Activated CD4-positive, alpha-beta T cell treated with anti-CD3 and anti-CD28 coated beads for 1 hour (primary cell): ENCODE measurements around the gene SLC4A7.
"Not testable (repeated sequence)": the region's sequence is repeated elsewhere in the genome, so short reads cannot be mapped to it uniquely, and the experiment has no call there.

Experiments
- DNase-seq: peaks from one replicate; pipeline ENCODE4 v3.0.0-alpha.2; 2020

Gene SLC4A7

GRCh38 chr3:27357665-27358258 is 126.4 kb downstream of the SLC4A7 start:
- peak; percentile 15 for DNase-seq

GRCh38 chr3:27356976-27357375 is 127.2 kb downstream of the SLC4A7 start:
- no peak for DNase-seq

- no peak for DNase-seq
Observed at GRCh38 chr3:27354588-27355203, 129.5 kb downstream of the SLC4A7 start.

GRCh38 chr3:27354161-27354560 is 130.0 kb downstream of the SLC4A7 start:
- no peak for DNase-seq

GRCh38 chr3:27353221-27353620 is 131.0 kb downstream of the SLC4A7 start:
- no peak for DNase-seq

- no peak for DNase-seq
Observed at GRCh38 chr3:27352047-27352446, 132.1 kb downstream of the SLC4A7 start.

GRCh38 chr3:27349832-27350231 is 134.4 kb downstream of the SLC4A7 start:
- DNase-seq: no peak

GRCh38 chr3:27345959-27346865 is 138.0 kb downstream of the SLC4A7 start:
- no peak for DNase-seq

GRCh38 chr3:27345493-27345892 is 138.7 kb downstream of the SLC4A7 start:
- no peak for DNase-seq

- DNase-seq: no peak
Observed at GRCh38 chr3:27345045-27345444, 139.1 kb downstream of the SLC4A7 start.

GRCh38 chr3:27344192-27344591 is 140.0 kb downstream of the SLC4A7 start:
- no peak for DNase-seq

GRCh38 chr3:27342267-27342666 is 141.9 kb downstream of the SLC4A7 start:
- DNase-seq: no peak

GRCh38 chr3:27340534-27340933 is 143.7 kb downstream of the SLC4A7 start:
- no peak for DNase-seq

GRCh38 chr3:27335571-27335970 is 148.6 kb downstream of the SLC4A7 start:
- no peak for DNase-seq

GRCh38 chr3:27333843-27334242 is 150.3 kb downstream of the SLC4A7 start:
- DNase-seq: no peak

- DNase-seq: not testable (repeated sequence)
Observed at GRCh38 chr3:27328982-27329762, 155.0 kb downstream of the SLC4A7 start.

- DNase-seq: no peak
Observed at GRCh38 chr3:27326629-27327545, 157.3 kb downstream of the SLC4A7 start.

GRCh38 chr3:27326202-27326601 is 158.0 kb downstream of the SLC4A7 start:
- no peak for DNase-seq

GRCh38 chr3:27325419-27325818 is 158.8 kb downstream of the SLC4A7 start:
- DNase-seq: no peak

GRCh38 chr3:27324686-27325085 is 159.5 kb downstream of the SLC4A7 start:
- DNase-seq: no peak

GRCh38 chr3:27323087-27323570 is 161.1 kb downstream of the SLC4A7 start:
- DNase-seq: no peak
